A549 (cell line): ENCODE data around the gene HIVEP3. TPM values are rescaled to one million over a fixed set of nuclear protein-coding genes. Genes with fewer than 3 reads are reported as not detected.

ENCODE experiments used
- ATAC-seq, 2 experiments: fragments of 200-7000 bp in 1 of 2; fragments of >200 bp in 1 of 2; cut with Nextera tagmentation in 1 of 2; cut with Tn5 transposase in 1 of 2; 3 replicates each; pipeline versions ENCODE4 v1.8.0 to v1.9.1; 2018 to 2020; ENCODE audit warnings: mild to moderate bottlenecking in 1 of 2, moderate library complexity in 1 of 2
- CTCF ChIA-PET: fragments of 300-600 bp; sonication (Branson Sonifier 250); formaldehyde crosslinking; extraction: SDS; loops from one replicate; lab custom pipeline; 2021; ENCODE audit warnings: antibody characterized with exemption, inconsistent platforms; lab: Yijun Ruan, JAX
- POLR2A ChIA-PET: fragments of 350-600 bp; formaldehyde crosslinking; extraction: SDS; loops from one replicate; lab custom pipeline; 2021; ENCODE audit warnings: antibody characterized with exemption, inconsistent platforms; lab: Yijun Ruan, JAX
- DNase-seq, 2 experiments: peaks; one replicate each; pipeline versions ENCODE4 v3.0.0 to v3.0.0-alpha.2; 2011 to 2016; ENCODE audit warnings: low read depth in 1 of 2, low spot score in 1 of 2
- FAIRE-seq: peaks from 2 replicates; lab custom pipeline; 2011; peaks lifted over from hg19 to GRCh38; lab: Jason Lieb, UNC
- H3K27ac ChIP-seq, 2 experiments: fragments of >200 bp; sonication (Bioruptor Twin); formaldehyde crosslinking; 3 replicates each; pipeline ENCODE4 v1.5.1; 2016 to 2017
- H3K4me1 ChIP-seq: fragments of >200 bp; sonication (Bioruptor Twin); formaldehyde crosslinking; 3 replicates; pipeline ENCODE4 v1.6.1; 2016
- H3K4me2 ChIP-seq: fragments of >200 bp; sonication (Bioruptor Twin); formaldehyde crosslinking; 3 replicates; pipeline ENCODE4 v1.6.1; 2016
- H3K4me3 ChIP-seq: fragments of >200 bp; sonication (Bioruptor Twin); formaldehyde crosslinking; 3 replicates; pipeline ENCODE4 v1.5.1; 2016
- H3K9me3 ChIP-seq: fragments of >200 bp; sonication (Bioruptor Twin); formaldehyde crosslinking; 3 replicates; pipeline ENCODE4 v1.6.1; 2016
- CEBPB ChIP-seq, 2 experiments: fragments of >200 bp in 1 of 2; sonication (Bioruptor Twin) in 1 of 2; formaldehyde crosslinking in 1 of 2; IDR thresholded peaks; 2 replicates each; pipeline ENCODE4 v1.6.1; 2012 to 2016
- EHF ChIP-seq: fragments of 250-450 bp; sonication (Bioruptor Pico); IDR thresholded peaks from 2 replicates; pipeline ENCODE4 v1.5.0; 2020; ENCODE audit warnings: mild to moderate bottlenecking
- EHMT2 ChIP-seq: fragments of 200-600 bp; sonication (generic); IDR thresholded peaks from 2 replicates; pipeline ENCODE4 v1.6.1; 2016; ENCODE audit warnings: antibody characterized with exemption, low read depth, mild to moderate bottlenecking, moderate library complexity
- ELK1 ChIP-seq: fragments of 150-350 bp; IDR thresholded peaks from 2 replicates; pipeline ENCODE4 v1.6.1; 2014; ENCODE audit warnings: low read depth, mild to moderate bottlenecking, low read length
- GATA3 ChIP-seq: IDR thresholded peaks from 2 replicates; pipeline ENCODE4 v1.6.1; 2012; ENCODE audit warnings: borderline replicate concordance
- HDAC2 ChIP-seq: fragments of 200-600 bp; sonication (generic); IDR thresholded peaks from 2 replicates; pipeline ENCODE4 v1.6.1; 2016
- HEYL ChIP-seq: fragments of 250-450 bp; sonication (Bioruptor Pico); IDR thresholded peaks from 2 replicates; pipeline ENCODE4 v1.8.0; 2021; ENCODE audit warnings: mild to moderate bottlenecking, moderate library complexity
- HOXA7 ChIP-seq: fragments of 250-450 bp; sonication (Bioruptor Pico); IDR thresholded peaks from 2 replicates; pipeline ENCODE4 v1.5.0; 2020; ENCODE audit warnings: mild to moderate bottlenecking, moderate library complexity
- HOXB5 ChIP-seq: fragments of 250-450 bp; sonication (Bioruptor Pico); IDR thresholded peaks from 2 replicates; pipeline ENCODE4 v1.5.0; 2020; ENCODE audit warnings: mild to moderate bottlenecking, moderate library complexity
- JUNB ChIP-seq: fragments of >200 bp; sonication (Bioruptor Twin); formaldehyde crosslinking; IDR thresholded peaks from 2 replicates; pipeline ENCODE4 v1.6.1; 2016
- MAFK ChIP-seq: fragments of 450-650 bp; IDR thresholded peaks from 2 replicates; pipeline ENCODE4 v1.6.1; 2014; ENCODE audit not compliant: partially characterized antibody
- NPAS2 ChIP-seq: fragments of 250-450 bp; sonication (Bioruptor Pico); IDR thresholded peaks from 2 replicates; pipeline ENCODE4 v1.8.0; 2022; ENCODE audit warnings: mild to moderate bottlenecking, moderate library complexity, borderline replicate concordance
- NR3C1 ChIP-seq: fragments of >200 bp; sonication (Bioruptor Twin); formaldehyde crosslinking; IDR thresholded peaks from 3 replicates; pipeline ENCODE4 v1.6.1; 2017
- POLR2A ChIP-seq: IDR thresholded peaks from 2 replicates; pipeline ENCODE4 v1.6.1; 2012; ENCODE audit warnings: mild to moderate bottlenecking, low read length
- POLR2AphosphoS2 ChIP-seq: conservative IDR thresholded peaks from 2 replicates; pipeline ENCODE4 v1.6.1; 2012; ENCODE audit warnings: low read length, improper control_type of control experiment, inconsistent platforms
- RCOR1 ChIP-seq: fragments of 150-350 bp; IDR thresholded peaks from 2 replicates; pipeline ENCODE4 v1.6.1; 2014; ENCODE audit warnings: antibody characterized with exemption, low read length, low read depth
- REST ChIP-seq: fragments of 200-600 bp; sonication (generic); IDR thresholded peaks from 2 replicates; pipeline ENCODE4 v1.6.1; 2016; ENCODE audit warnings: antibody characterized with exemption, mild to moderate bottlenecking, moderate library complexity
- RFX5 ChIP-seq: fragments of 450-650 bp; IDR thresholded peaks from 2 replicates; pipeline ENCODE4 v1.7.1; 2014; ENCODE audit warnings: antibody characterized with exemption, mild to moderate bottlenecking, moderate library complexity
- SMC3 ChIP-seq: fragments of >200 bp; sonication (Bioruptor Twin); formaldehyde crosslinking; IDR thresholded peaks from 3 replicates; pipeline ENCODE4 v1.6.1; 2018; ENCODE audit warnings: inconsistent platforms
- TFCP2L1 ChIP-seq: fragments of 250-450 bp; sonication (Bioruptor Pico); IDR thresholded peaks from 2 replicates; pipeline ENCODE4 v1.5.0; 2021; ENCODE audit warnings: mild to moderate bottlenecking
- USF2 ChIP-seq: fragments of 450-650 bp; IDR thresholded peaks from 2 replicates; pipeline ENCODE4 v1.6.1; 2014; ENCODE audit warnings: antibody characterized with exemption
- ZC3H11A ChIP-seq: fragments of 450-650 bp; IDR thresholded peaks from 2 replicates; pipeline ENCODE4 v1.6.1; 2014; ENCODE audit warnings: antibody characterized with exemption, mild to moderate bottlenecking
- ZFP36 ChIP-seq: fragments of 450-650 bp; IDR thresholded peaks from 2 replicates; pipeline ENCODE4 v1.6.1; 2014; ENCODE audit warnings: borderline replicate concordance; ENCODE audit not compliant: partially characterized antibody
- WGBS: methylation state at CpG from one replicate; pipeline ENCODE4 v1.1.6; 2017; ENCODE audit errors: missing lambda C conversion rate; 5-methylcytosine and 5-hydroxymethylcytosine counted together
- polyA plus RNA-seq, 4 experiments: library from polyadenylated mRNA; depleted of rRNA in 3 of 4; stranded (reverse); fragments of >200 nt; fragmentation: RNase III in 1 of 4; extraction: RNeasy Plus Mini Kit Qiagen cat#74134 plus additional on column Dnase treatment in 1 of 4; gene quantifications; 2 replicates in 3 of 4; 3 replicates in 1 of 4; pipeline ENCODE4 v1.2.3, GENCODE V29; 2011 to 2017
- TF ChIP-seq, protein P1 (sequence below): fragments of >200 bp; sonication (Bioruptor Twin); formaldehyde crosslinking; IDR thresholded peaks from 2 replicates; pipeline ENCODE4 v1.6.1; 2016
- TF ChIP-seq, protein P2 (sequence below): IDR thresholded peaks from 2 replicates; pipeline ENCODE4 v1.6.1; 2012; ENCODE audit warnings: low read depth, borderline replicate concordance
- TF ChIP-seq, protein P3 (sequence below): fragments of >200 bp; sonication (Bioruptor Twin); formaldehyde crosslinking; IDR thresholded peaks from 3 replicates; pipeline ENCODE4 v1.6.1; 2016

Gene HIVEP3
- polyA plus RNA-seq, 2 of the 4 experiments (the other 2 are of a cell fraction), result 1.5 to 2.0 TPM

GRCh38 chr1:41884256-41885230 is 34.2 kb downstream of the HIVEP3 start:
- H3K9me3 ChIP-seq, result no peaks in the 10 kb centered on the region
- 82% methylated on average over 8 of the region's 9 CpGs for WGBS
- H3K27ac ChIP-seq, result no peak overlapping the region
- DNase-seq (no peak), ATAC-seq (no peak), FAIRE-seq (no peak)
- no peak for TF ChIP-seq NR3C1
- TF ChIP-seq NPAS2 (CRISPR knock-in tag), result no peak
- TF ChIP-seq, protein P1, sequence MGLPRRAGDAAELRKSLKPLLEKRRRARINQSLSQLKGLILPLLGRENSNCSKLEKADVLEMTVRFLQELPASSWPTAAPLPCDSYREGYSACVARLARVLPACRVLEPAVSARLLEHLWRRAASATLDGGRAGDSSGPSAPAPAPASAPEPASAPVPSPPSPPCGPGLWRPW, result no peak
- TF ChIP-seq RFX5, result no peak
- no peak for TF ChIP-seq POLR2AphosphoS2
- TF ChIP-seq CEBPB (IDR thresholded peaks at IDR 0.05), result no peak
- TF ChIP-seq, protein P2, sequence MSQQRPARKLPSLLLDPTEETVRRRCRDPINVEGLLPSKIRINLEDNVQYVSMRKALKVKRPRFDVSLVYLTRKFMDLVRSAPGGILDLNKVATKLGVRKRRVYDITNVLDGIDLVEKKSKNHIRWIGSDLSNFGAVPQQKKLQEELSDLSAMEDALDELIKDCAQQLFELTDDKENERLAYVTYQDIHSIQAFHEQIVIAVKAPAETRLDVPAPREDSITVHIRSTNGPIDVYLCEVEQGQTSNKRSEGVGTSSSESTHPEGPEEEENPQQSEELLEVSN, result no peak
- no peak for TF ChIP-seq SMC3
- no peak for TF ChIP-seq ZFP36
- no peak for TF ChIP-seq EHMT2
- TF ChIP-seq ELK1, result no peak
- TF ChIP-seq, protein P3, sequence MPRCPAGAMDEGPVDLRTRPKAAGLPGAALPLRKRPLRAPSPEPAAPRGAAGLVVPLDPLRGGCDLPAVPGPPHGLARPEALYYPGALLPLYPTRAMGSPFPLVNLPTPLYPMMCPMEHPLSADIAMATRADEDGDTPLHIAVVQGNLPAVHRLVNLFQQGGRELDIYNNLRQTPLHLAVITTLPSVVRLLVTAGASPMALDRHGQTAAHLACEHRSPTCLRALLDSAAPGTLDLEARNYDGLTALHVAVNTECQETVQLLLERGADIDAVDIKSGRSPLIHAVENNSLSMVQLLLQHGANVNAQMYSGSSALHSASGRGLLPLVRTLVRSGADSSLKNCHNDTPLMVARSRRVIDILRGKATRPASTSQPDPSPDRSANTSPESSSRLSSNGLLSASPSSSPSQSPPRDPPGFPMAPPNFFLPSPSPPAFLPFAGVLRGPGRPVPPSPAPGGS, result no peak
- H3K4me3 ChIP-seq, result no peak overlapping the region
- H3K4me1 ChIP-seq, result no peaks in the 10 kb centered on the region
- ChIA-PET POLR2A (interaction anchor here (0.5 kb wide), 1 partner anchor 1322 kb away, joined by 3 read pairs; no protein-coding TSS in a partner anchor), CTCF (interaction anchor here (0.5 to 1.2 kb wide), 2 partner anchors 31 to 298 kb away, joined by 3 read pairs; no protein-coding TSS in a partner anchor)
- no peak overlapping the region for H3K4me2 ChIP-seq

DNA sequence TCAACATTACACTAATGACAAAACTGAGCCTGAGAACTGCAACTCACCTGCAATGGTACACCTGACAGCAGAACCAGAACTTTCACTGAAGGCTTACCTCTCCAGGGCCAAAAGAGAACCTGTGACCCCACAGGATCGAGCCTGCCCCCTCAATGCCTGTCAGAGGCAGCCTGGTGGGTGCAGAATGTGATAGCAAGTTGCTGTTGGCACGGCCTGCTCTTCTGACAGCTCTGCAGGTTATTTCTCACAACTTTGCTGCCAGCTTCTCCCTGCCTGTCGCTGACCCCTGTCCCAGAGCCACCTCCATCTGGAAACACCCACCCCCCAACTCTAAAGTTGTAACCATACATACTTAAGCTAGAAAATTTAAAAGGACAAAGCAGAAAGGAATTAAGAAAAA is 35.2 kb downstream of the HIVEP3 start:
- TF ChIP-seq EHMT2, result no peak
- no peak for TF ChIP-seq SMC3
- TF ChIP-seq HOXB5 (CRISPR knock-in tag), result no peak
- TF ChIP-seq HDAC2, result no peak
- TF ChIP-seq ZC3H11A, result no peak
- TF ChIP-seq POLR2A, result no peak
- no peak for TF ChIP-seq REST
- no peak for TF ChIP-seq MAFK
- no peak for TF ChIP-seq ELK1
- no peak for TF ChIP-seq POLR2AphosphoS2
- TF ChIP-seq EHF, result no peak
- TF ChIP-seq TFCP2L1 (CRISPR knock-in tag), result no peak
- TF ChIP-seq HOXA7 (CRISPR knock-in tag), result no peak
- TF ChIP-seq GATA3, result no peak
- TF ChIP-seq USF2, result no peak
- TF ChIP-seq RCOR1, result no peak
- no peak for TF ChIP-seq JUNB
- TF ChIP-seq, protein P2, result no peak
- no peak for TF ChIP-seq HEYL (CRISPR knock-in tag)
- WGBS, result 41% methylated on average over 2 of the region's 3 CpGs
- CTCF ChIA-PET, result no interaction called here
- H3K9me3 ChIP-seq, result no peaks in the 10 kb centered on the region
- DNase-seq, result no peak
- H3K4me2 ChIP-seq, result no peak overlapping the region
- POLR2A ChIA-PET, result no interaction called here
- no peak for FAIRE-seq
- no peaks in the 10 kb centered on the region for H3K4me1 ChIP-seq
- H3K4me3 ChIP-seq, result no peak overlapping the region
- H3K27ac ChIP-seq, result no peak overlapping the region
- ATAC-seq, result no peak
